DMS79 treated with DMSO at 0.1 percent for 48 hours (cell line): ENCODE data around the gene ARAP2.

ENCODE experiments used
- DNase-seq: peaks from one replicate; lab custom pipeline; 2025; lab: John Stamatoyannopoulos, UW

The ARAP2 gene

DNA sequence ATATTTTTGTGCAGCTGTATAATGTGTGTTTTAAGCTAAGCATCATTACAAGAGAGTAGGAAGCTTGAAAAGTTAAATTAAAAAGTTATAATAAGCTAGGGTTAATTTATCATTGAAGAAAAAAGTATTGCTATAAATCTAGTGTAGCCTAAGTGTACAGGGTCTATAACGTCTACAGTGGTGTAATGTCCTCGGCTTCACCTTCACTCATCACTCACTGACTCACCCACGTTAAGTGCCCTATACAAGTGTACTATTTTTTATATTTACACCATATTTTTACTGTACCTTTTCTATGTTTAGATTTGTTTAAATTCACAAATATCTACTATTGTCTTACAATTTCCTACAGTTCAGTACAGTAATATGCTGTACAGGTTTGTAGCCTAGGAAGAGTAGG lies 23.5 kb downstream of the ARAP2 start:
- no peak for DNase-seq

DNA sequence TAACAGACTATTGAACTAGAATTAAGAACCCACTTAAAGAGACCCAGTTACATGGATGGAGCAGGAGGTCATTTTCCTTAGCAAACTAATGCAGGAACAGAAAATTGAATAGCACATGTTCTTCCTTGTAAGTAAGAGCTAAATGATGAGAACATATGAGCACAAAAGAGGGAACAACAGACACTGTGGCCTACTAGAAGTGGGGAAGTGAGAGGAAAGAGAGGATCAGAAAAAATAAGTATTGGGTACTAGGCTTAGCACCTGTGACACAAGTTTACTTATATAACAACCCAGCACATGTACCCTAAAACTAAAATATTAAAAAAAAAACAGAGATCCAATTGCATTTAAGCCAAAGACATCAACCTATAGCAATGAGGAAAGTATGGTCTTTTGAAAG lies 26.2 kb downstream of the ARAP2 start:
- no peak for DNase-seq

DNA sequence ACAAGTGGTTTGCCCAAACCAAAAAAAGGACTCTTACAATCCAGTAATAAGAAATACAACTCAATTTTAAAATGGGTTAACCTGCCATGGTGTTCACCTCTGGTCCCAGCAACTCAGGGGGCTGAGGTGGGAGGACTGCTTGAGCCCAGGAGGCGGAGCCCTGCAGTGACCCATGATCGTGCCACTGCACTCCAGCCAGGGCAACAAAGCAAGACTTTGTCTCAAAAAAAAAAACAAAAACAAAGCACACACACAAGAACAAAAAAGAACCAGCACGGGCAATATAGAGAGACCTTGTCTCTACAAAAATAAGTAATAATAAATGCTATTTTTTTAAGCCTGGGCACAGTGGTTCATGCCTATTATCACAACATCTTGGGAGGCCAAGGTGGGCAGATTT lies 28.7 kb downstream of the ARAP2 start:
- no peak for DNase-seq

DNA sequence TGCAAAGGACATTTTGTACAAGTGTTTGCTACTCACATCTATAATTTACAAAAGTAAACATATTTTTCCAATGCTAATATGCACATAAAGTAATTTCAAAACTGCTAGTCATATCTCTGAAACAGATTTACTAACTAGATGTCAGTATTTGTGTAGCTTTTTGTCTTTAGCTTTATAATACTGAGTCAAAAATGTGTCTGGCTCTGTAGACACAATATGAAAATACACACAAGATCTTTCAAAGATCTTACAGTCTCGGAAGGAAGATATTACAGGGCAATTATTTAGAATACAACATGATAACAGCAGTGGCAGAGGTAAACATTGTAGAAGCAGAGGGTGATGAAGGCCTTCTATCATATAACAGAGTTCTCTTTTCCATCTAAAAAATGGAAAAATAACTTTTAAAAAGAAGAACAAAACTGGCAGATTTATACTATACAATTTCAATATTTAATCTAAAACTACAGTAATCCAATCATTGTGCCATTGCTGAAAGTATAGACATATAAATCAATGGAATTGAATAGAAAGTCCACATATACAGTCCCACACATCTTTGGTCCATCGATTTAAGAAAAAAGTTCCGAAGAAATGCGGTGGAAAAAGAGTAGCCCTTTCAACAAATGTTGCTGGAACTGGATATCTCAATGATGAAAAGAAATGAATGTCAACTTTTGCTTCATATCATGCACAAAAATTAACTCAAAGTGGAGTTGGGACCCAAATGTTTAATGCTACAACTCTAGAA lies 29.4 kb downstream of the ARAP2 start:
- DNase-seq: no peak

DNA sequence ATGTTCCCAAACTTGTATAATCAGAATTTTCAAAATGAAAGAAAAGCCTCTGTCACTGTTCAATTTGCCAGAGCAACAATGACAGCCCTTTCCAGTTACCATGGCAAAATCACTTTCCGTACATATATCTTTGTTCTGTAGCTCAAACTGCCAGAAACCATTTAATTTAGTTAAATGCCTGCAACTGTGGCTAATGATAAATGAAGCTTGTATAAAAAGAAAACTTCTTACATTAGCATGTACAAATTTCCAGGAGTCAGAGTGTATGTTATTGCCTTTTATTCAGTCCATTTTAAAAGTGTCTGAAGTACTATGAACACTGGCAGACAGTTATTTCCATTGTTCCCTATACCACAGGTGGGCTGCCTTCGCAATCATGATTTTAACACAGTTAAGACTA lies 30.3 kb downstream of the ARAP2 start:
- no peak for DNase-seq

DNA sequence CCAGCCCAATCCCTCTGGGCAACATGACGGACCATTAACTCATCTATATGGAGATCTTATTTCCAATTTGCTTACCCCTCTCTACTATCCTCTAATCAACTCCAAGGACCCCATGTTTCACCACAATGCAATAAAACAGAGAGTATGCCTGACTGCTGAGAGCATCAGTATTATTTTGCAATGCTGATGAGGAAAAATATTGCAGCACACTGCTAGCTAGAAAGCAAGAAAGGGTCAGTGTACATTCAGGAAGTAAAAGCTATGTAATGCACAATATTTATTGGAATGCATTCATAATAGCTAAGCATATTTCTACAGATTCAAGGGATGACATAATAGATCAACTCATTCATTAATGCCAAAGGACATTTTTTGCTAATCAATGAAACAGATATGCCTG lies 33.2 kb downstream of the ARAP2 start:
- no peak for DNase-seq

DNA sequence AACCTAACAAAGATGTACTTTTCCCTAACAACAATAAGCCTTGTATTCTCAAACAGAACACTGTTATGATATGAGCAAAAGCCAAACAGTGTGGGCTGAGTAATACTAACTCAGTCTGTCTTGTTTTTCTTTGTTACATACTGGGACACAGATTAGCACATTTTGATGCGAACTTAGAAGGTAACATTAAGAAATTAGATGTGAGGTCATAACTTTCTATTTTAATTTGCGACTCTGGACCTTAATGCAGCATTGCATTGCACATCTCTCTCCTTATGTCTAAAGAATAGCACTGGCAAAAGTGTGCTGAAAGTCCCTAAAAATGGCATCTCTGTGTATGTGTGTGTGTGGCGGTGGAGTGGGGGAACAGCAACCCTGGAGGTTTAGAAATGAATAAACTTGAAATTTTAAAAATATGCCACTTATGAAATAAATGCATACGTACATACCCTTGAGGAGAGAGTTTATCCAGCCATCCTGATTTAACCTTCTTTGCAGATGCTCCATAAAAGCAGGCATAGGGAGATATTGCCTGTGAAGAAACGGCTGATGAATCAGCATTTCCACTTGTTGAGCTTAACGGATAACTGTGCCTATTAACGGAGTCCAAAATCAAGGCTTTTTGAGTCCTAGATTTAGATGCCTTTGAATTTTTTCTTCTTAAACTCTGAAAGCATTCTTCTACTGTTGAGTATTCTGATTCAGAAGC lies 34.2 kb downstream of the ARAP2 start:
- no peak for DNase-seq

DNA sequence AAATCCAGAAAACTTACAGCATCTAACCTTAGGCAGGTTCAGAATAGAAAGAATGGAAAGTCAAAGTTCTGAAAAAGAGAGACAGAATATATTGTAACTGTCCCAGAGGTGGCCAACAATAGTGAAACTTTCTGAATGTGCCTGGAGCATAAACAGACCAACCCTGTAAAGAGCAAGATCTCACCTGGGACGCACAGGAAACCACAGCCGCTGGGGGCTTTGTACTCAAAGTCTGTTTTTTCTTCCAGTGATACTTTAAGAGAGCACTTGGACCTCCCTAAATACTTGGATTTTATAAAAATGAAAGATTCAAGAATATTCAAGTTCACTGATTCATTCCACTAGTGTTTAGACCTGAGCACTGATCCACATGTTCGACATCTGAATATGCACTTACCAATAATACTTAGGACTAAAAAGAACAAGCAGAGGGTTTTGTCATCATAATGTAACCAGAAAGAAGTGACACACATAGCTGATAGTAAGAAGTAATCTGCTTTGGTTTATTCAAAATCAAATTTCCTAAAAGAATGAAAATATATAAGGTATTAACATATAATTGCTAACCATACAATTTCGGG lies 35.3 kb downstream of the ARAP2 start:
- DNase-seq: no peak

DNA sequence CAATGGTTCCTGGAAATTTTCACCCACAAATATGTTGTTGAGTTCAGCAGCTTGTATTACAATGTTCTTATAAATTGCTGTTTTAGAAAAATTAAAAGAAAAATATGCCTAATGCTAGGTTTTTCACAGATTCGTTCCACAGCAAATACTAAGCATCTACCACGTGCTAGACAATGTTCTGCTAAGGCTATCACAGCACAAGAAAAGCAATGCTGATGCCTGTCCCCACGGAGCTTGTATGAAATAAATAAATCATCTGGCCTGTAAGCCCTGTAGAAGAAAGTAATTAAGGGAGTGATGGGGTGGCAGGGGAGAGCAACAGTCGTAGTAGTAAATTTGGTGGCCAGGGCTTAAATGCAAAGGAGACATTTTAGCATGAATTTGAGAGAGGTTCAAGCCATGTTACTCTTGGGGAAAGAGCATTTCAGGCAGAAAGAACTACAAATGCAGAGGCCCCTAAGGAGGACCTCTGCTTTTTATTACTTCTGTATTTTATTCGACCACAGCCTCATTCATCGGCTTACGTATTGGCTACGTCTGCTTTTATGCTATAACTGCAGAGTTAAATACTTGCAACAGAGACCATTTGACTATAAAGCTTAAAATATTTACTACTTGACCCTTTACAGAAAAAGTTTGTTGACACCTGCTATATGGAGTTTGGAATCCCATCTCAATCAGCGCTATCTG lies 36.3 kb downstream of the ARAP2 start:
- no peak for DNase-seq

DNA sequence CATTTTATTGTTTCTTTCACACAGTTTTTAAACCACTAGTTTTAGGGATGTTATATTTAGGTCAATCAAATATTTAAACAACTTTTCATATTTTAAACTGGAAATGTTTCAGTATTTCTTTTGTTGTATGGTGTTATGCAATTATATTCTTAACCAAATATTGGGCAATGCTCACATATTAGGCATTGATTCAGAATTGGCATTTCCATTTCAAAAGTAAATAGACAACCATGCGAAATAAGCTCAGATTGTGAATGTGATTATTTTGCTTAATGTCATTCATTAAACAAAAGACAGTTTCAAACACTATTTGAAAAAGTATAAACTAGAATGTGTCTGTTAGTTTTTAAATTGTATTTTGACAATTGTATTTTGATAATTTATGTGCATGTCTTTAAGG lies 36.9 kb downstream of the ARAP2 start:
- DNase-seq: no peak

DNA sequence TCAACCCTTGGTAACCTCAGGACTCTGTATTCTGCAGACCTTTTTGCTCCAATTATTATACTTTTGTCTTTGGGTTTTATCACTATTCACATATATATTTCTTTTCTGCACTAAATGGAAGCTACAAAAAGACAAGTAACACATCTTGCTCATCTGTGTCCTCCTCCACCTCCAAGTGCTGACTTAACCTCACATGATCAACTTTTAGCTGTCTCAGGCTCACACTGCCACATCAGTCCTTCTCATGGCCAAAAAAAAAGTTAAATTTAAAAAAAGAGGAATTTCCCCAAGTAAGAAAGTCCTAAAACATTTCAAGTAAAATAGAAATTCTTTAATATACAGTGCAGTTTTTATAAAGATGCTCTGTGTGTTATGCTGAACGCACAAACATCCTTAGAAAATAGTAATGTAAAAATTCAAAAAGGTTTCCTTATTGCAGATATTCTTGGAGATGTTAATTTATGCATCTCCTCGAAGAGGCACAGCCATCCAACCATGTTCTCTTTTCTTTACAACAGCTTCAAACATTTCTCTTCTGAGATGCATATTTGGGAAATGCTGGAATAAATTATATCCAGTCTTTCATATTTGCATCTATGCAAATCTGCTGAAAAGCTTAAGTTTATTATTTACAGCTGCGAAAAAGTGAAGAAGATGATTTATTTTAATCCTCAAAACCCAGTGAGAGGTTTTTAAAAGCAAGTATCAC lies 37.6 kb downstream of the ARAP2 start:
- DNase-seq: no peak

DNA sequence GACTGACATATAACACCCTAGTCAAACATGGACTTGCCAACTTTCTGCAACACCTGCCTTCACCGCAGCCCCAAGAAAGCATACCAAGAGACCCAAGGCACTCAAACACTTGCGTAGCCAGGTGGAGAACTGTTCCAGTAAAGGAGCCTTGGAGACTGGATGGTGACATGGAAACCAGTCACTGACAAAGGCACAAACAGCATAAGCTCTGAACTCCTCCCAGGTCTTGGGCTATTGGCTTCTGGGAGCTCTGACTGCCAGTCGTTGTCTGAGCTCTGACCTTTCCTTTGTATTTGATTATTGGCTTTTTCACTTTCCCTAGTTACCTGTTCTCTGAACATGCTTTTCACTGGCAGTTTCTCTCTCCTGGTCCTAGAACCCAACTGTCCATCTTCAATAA lies 38.3 kb downstream of the ARAP2 start:
- no peak for DNase-seq

DNA sequence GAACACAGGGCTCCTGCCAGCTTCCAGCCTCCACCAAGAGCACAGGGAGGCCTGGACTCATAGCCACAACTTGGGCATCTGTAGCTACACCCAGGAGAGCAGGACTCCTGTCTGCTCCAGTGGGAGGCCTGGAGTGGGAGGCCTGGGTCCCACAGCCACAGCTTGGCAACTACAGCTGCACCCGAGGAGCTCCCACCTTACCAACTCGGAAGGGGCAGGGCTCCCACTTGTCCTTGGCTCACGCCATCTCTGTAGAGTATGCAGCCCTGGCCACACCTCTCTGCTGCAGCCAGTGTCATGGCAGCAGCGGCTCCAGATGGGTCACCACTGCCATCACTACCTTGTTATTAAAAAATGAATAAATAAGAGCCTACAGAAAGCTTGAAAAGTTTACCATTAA lies 45.5 kb downstream of the ARAP2 start:
- no peak for DNase-seq

DNA sequence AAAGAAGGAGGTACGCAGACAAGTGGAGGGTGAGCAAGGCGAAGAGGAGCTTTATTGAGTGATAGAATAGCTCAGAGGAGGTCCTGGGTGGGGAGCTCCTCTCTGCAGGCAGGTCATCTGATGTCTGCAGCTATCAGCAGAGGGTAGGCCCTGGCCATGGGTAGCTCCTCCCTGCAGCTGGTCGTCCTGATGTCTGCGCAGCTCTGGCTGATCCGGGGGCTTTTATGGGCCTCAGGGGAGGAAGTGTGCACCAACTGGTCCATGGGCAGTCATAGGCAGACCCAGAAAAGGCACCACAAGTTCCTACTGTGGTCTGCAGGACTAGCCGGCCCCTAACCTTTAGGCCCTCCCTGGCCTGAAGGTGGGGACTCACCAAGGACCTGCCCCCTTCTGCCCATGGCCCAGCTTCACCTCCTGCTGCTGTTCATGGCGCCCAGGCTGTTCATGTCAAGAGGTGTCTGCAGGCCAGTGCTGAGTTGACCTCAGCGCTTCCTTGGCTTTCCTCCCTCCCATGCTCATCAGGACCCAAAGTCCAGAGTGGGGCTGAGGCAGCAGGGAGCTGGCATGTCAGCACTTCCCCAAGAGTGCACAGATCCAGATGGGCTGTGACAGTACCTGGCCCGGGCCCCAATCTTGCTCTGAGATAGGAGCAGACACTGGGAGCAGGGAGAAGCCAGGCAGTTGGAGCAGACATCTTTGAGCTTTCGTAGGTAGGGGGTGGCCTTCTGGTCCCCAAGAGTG lies 46.1 kb downstream of the ARAP2 start:
- no peak for DNase-seq

DNA sequence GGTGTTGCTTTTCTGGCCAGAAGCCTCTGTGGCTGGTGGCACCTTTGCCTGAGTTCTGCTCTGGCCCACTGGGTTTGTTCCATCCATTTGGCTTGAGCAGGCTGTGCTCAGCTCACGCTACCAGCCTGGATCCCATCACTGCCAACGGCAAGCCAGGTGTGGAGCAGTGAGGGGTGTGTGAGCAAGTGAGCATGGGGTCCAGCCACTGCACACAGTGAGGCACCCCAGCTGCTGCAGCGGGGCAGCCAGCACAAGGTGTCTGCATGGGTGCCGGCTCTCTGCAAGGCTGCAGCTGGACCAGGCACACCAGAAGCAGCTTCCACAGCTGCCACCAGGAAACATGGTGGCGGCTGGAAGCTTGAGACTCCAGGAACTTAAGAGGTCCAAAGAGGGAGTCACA lies 46.8 kb downstream of the ARAP2 start:
- no peak for DNase-seq

DNA sequence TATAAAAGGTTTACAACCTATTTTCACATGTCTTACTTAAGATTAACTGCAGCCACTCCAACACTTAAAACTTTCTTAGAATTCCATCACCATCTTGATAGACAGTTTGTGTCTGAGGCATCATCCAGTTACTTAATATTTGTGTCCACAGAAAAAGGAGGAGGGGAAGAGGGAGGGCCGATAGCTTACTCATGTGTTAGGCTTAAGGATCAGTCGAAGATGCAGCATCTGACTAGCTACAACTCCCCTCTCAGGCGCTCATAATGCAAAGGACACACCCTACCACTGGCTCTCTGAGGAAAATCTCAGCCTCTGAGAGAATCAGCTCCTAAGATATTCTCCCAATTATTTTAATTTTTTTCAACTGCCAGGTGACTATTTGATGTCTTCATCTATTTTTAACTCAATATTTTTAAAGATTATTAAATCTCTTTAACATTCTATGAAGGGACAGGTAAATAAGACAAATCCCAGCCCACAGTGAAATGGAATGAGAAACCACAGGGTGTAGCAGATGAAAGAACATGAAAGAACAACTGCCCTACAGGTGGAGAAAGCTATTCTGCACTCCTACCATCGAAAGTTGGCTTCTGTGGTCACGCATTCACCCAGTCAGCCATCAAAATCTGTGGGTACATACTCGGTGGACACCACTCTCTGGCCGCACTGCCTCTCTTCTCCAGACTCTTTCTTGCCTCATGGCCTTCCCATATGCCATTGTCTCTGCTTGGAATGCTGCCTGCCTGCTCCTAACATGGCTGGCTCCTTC lies 48.0 kb downstream of the ARAP2 start:
- DNase-seq: no peak

DNA sequence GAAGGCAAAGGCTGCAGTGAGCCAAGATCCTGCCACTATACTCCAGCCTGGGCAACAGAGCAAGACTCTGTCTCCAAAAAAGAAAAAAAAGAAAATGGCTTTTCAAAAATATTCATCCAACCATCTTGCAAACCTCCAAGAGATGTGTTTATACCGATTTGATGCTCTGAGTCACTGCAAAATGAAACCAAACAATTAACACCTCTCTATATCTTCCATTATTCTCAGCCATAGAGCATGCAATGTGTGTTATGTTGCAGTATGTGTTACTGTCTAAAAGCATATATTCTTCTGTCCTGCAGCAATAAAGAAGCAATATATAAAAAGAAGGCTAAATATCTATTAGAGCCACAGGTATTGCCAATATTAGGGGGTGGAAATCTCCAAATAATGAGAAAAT lies 51.4 kb downstream of the ARAP2 start:
- no peak for DNase-seq

DNA sequence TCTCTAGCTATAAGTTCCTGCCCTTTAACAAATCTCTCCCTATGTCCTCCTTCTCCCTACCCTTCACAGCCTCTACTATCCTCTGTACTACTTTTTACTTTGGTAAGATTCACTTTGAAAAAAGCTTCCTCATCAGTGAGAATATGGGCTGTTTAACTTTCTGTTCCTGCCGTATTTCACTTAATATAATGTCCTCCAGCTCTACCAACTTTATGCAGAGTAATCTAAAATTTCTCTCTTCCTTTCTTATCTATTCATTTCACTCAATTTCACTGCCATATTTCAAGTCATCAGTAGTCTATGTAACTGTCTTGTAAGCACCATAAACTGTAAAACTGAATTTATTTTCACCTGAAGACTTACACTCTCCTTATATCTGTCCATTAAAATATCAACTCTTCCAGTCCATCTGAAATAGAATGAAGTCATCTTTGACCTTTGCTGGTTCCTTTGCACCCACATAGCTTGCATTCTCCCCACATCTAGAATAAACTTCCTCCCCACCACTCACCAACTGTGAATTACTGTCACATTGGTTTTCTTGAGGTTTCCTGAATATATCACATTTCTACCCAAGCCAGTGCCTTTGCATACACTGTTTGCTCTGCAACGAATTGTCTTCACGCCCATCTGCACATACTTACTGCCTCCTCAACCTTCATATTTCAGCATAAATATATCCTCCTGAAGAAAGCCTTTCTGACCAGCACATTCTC lies 54.6 kb downstream of the ARAP2 start:
- no peak for DNase-seq

DNA sequence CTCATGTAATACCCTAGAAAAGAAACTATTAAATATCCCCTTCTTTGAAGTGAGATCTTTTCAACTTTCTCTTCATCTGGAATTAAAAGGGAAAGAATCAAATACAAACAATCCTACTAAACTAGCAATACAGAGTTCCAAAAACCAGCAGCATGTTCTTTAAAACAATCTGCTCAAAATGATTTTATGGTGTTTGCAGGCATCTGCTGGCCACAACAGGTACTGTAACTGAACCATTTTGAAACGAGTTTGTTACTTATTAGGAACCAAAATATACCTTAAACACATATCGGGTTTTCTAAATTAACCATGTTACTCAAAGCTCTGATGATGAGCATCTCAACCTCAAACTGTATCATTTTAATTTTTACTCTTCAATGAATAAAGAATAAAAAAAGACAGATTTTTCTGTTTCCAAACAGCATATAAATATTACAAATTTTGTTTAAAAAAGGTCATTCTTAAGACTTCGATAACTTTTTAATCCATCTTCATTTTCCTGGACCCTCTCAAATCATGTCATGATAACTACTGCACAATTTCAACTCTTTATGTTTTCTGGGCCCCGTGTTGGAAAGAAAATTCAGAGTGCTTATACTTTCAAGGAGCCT lies 56.5 kb downstream of the ARAP2 start:
- no peak for DNase-seq
